ENCODE results near the gene SLC27A2.

- no peak for TF ChIP-seq EZH2 (IDR thresholded peaks at IDR 0.05)
- TF ChIP-seq POLR2AphosphoS5 (IDR thresholded peaks at IDR 0.05; ENCODE audit: borderline replicate concordance, low read depth, low read length) = no peak
- no peak for TF ChIP-seq FOXP2 (optimal IDR thresholded peaks at IDR 0.05; ENCODE audit: control extremely low read depth, extremely low read length, insufficient read depth)
Measured at GRCh38 chr15:50278496-50278895, 96.5 kb downstream of the SLC27A2 start.
